Mucosa of rectum (tissue), 2 donors: ENCODE measurements around the gene ZNF575.

ENCODE experiments used
- H3K27ac ChIP-seq, 2 donors: one replicate each; pipeline ENCODE4 v1.7.0; 2013; ENCODE audit warnings: inconsistent platforms in 2 of 2, low read depth in 2 of 2, low read length in 2 of 2
- H3K27me3 ChIP-seq, 2 donors: one replicate each; pipeline ENCODE4 v1.7.0; 2013; ENCODE audit warnings: low read length in 2 of 2; ENCODE audit not compliant: control insufficient read depth in 2 of 2, insufficient read depth in 2 of 2
- H3K36me3 ChIP-seq, 2 donors: one replicate each; pipeline ENCODE4 v1.7.0; 2013; ENCODE audit warnings: low read length in 2 of 2; ENCODE audit not compliant: control insufficient read depth in 2 of 2, insufficient read depth in 2 of 2
- H3K4me1 ChIP-seq, 2 donors: one replicate each; pipeline ENCODE4 v1.7.0; 2013; ENCODE audit warnings: low read length in 2 of 2, mild to moderate bottlenecking in 1 of 2; ENCODE audit not compliant: control insufficient read depth in 2 of 2, insufficient read depth in 2 of 2
- H3K4me3 ChIP-seq, 2 donors: one replicate each; pipeline ENCODE4 v1.7.0; 2013; ENCODE audit warnings: low read length in 2 of 2
- H3K9ac ChIP-seq, 2 donors: one replicate each; pipeline ENCODE4 v1.7.0; 2013; ENCODE audit warnings: low read length in 2 of 2, low read depth in 1 of 2, mild to moderate bottlenecking in 1 of 2
- H3K9me3 ChIP-seq, 2 donors: one replicate each; pipeline ENCODE4 v1.7.0; 2013; ENCODE audit warnings: low read length in 2 of 2; ENCODE audit not compliant: control insufficient read depth in 2 of 2
- donor health status: healthy.
- donor health status: Normal muscosa, but diverticular disease.

ZNF575 gene

DNA sequence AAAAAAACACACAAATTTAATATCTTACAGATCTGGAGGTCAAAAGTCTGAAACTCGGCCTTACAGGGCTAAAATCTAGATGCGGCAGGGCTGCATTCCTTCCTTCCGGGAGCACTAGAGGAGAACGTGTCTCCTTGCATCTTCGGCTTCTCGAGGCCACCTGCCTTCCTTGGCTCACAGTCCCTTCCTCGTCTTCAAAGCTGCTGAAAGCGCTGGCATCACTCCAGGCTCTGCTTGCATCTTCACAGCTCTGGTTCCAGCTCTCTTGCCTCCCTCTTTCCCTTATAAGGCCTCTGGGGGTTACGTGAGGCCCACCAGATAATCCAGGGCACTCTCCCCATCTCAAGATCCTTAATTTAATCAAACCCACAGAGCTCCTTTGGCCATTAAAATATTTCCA, 31.8 kb downstream of the ZNF575 start:
- Histone ChIP-seq H3K36me3 (peaks cover 6 to 12% of the 10 kb centered on the region in 2 donors), H3K27me3 (no peaks in the 10 kb centered on the region), H3K9ac (no peak overlapping the region), H3K9me3 (no peaks in the 10 kb centered on the region), H3K4me1 (peaks cover 0 to 6% of the 10 kb centered on the region in 2 donors), H3K4me3 (no peak overlapping the region), H3K27ac (no peak overlapping the region)

DNA sequence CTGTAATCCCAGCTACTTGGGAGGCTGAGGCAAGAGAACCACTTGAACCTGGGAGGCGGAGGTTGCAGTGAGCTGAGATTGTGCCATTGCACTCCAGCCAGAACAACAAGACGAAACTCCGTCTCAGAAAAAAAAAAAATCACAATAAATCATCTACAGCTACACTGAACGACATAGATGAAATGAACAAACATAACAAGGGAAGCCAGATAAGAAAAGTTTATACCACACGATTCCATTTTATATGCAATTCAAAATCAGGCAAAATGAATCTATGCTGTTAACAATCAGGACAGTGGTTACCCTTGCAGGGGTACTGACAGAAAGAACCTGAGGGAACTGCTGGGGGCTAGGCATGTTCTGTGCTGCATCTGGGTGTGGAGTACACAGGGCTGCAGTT, 36.7 kb downstream of the ZNF575 start:
- Histone ChIP-seq H3K27ac (no peak overlapping the region), H3K4me1 (peaks cover 3 to 4% of the 10 kb centered on the region in 2 donors), H3K27me3 (no peaks in the 10 kb centered on the region), H3K9me3 (no peaks in the 10 kb centered on the region), H3K36me3 (peaks cover 0 to 3% of the 10 kb centered on the region in 2 donors), H3K4me3 (no peak overlapping the region), H3K9ac (no peak overlapping the region)

DNA sequence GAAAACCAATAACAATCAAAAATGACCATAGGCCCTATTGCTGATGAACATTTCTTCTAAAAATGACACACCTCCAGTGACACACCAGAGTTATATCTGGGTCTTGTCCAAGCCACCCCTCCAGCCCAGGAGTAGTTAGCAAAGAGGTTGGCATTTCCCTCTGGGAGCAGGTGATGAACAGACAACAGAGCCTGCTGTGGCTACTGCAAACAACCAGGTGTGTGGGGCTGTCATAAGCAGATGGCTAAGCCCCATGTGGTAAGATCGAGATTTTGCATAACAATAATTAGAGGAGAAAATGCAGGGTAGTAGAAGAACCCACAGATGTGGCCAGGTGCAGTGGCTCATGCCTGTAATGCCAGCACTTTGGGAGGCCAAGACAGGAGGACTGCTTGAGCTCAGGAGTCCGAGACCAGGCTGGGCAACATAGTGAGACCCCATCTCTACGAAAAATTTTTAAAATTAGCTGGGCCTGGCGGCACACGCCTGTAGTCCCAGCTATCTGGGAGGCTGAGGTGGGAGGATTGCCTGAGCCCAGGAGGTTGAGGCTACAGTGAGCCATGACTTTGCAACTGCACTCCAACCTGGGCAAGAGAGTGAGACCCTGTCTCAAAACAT, 37.3 kb downstream of the ZNF575 start:
- Histone ChIP-seq H3K27me3 (no peaks in the 10 kb centered on the region), H3K9ac (no peak overlapping the region), H3K4me3 (no peak overlapping the region), H3K4me1 (peaks cover 7 to 9% of the 10 kb centered on the region in 2 donors), H3K9me3 (no peaks in the 10 kb centered on the region), H3K27ac (no peak overlapping the region), H3K36me3 (peaks cover 0 to 3% of the 10 kb centered on the region in 2 donors)

DNA sequence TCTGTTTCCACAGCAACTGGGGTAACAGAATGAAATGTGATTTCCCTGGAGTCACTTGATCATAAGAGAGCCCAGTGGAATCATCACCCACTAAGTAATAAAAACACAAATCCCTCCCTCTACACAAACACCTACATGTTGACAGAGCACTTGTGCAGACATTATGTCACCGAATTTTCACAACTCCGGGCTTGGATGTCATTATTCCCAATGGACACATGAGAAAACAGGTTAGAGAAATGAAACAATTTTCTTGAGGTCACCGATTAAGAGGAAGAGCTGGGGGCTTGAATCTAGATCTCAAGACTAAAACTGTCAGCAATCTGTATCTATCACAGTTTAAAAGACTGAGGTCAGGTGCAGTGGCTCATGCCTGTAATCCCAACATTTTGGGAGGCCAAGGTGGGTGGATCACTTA, 39.2 kb downstream of the ZNF575 start:
- Histone ChIP-seq H3K9me3 (no peaks in the 10 kb centered on the region), H3K4me1 (peaks cover 11 to 14% of the 10 kb centered on the region in 2 donors), H3K27ac (no peak overlapping the region), H3K4me3 (no peak overlapping the region), H3K36me3 (peaks cover 0 to 3% of the 10 kb centered on the region in 2 donors), H3K9ac (peak overlapping the region in 1 of 2 donors; percentile 11), H3K27me3 (no peaks in the 10 kb centered on the region)

GRCh38 chr19:43574424-43575155, 41.6 kb downstream of the ZNF575 start:
- no peaks in the 10 kb centered on the region for H3K27me3 ChIP-seq
- peak overlapping the region; percentile 63 to 90 for H3K27ac ChIP-seq
- peaks cover 0 to 3% of the 10 kb centered on the region in 2 donors for H3K36me3 ChIP-seq
- no peaks in the 10 kb centered on the region for H3K9me3 ChIP-seq
- H3K4me1 ChIP-seq: peaks cover 11 to 14% of the 10 kb centered on the region in 2 donors
- H3K4me3 ChIP-seq: peak overlapping the region; percentile 77 to 98
- peak overlapping the region; percentile 89 to 98 for H3K9ac ChIP-seq

GRCh38 chr19:43575156-43575950, 42.4 kb downstream of the ZNF575 start, which contains the start of the genes PINLYP and XRCC1:
Gene PINLYP, plus strand, starts transcription at chr19:43575801. Its CDS starts 1,391 bp downstream, at chr19:43577192.
Gene XRCC1, minus strand, starts transcription at chr19:43575527. Its CDS starts 69 bp downstream, at chr19:43575458.
- Histone ChIP-seq H3K9me3 (no peaks in the 10 kb centered on the region), H3K27me3 (no peaks in the 10 kb centered on the region), H3K27ac (peak within 1 kb of the TSS; percentile 63 to 90), H3K36me3 (peaks cover 0 to 3% of the 10 kb centered on the region in 2 donors), H3K4me1 (peaks cover 11 to 14% of the 10 kb centered on the region in 2 donors), H3K9ac (peak within 1 kb of the TSS; percentile 89 to 98), H3K4me3 (peak within 1 kb of the TSS; percentile 77 to 98)

GRCh38 chr19:43575955-43576878, 43.2 kb downstream of the ZNF575 start:
- Histone ChIP-seq H3K9ac (peak overlapping the region; percentile 18 to 41), H3K9me3 (no peaks in the 10 kb centered on the region), H3K27me3 (no peaks in the 10 kb centered on the region), H3K27ac (peak overlapping the region; percentile 15 to 23), H3K4me1 (peaks cover 11 to 14% of the 10 kb centered on the region in 2 donors), H3K36me3 (no peaks in the 10 kb centered on the region), H3K4me3 (peak overlapping the region; percentile 77 to 98)

GRCh38 chr19:43578787-43579186, 45.8 kb downstream of the ZNF575 start:
- no peaks in the 10 kb centered on the region for H3K36me3 ChIP-seq
- peaks cover 11 to 16% of the 10 kb centered on the region in 2 donors for H3K4me1 ChIP-seq
- no peak overlapping the region for H3K9ac ChIP-seq
- H3K27ac ChIP-seq: no peak overlapping the region
- no peaks in the 10 kb centered on the region for H3K27me3 ChIP-seq
- no peak overlapping the region for H3K4me3 ChIP-seq
- no peaks in the 10 kb centered on the region for H3K9me3 ChIP-seq

DNA sequence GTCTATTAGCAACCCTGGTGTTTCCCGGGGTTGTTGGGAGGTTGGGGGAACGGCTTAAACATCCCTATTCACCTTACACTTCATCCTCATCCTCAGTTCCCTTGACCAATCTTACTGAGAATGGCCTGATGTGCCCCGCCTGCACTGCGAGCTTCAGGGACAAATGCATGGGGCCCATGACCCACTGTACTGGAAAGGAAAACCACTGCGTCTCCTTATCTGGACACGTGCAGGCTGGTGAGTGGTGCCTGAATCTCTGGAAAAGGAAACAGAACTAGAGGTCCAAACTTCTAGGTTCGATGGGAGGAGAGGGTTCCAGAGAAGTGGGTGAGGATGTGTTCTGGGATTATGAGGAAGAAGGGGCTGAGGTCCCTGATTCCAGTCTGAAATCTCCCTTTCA, 48.5 kb downstream of the ZNF575 start:
- Histone ChIP-seq H3K9me3 (no peaks in the 10 kb centered on the region), H3K4me1 (peaks cover 0 to 2% of the 10 kb centered on the region in 2 donors), H3K36me3 (no peaks in the 10 kb centered on the region), H3K4me3 (peak overlapping the region; percentile 1 to 57), H3K27ac (no peak overlapping the region), H3K27me3 (no peaks in the 10 kb centered on the region), H3K9ac (no peak overlapping the region)
